Stimulated activated memory B cell treated with anti-CD40 and anti-IgM and Interleukin-4, amounts not matched to agents 10 μg/mL and 1 μg/mL and 100 μg/mL, for 72 hours (primary cell): ENCODE data around the gene HOXC6.
"Not testable (repeated sequence)": the region's sequence is repeated elsewhere in the genome, so short reads cannot be mapped to it uniquely, and the experiment has no call there.

Experiments used
- ATAC-seq: fragments of 150-1000 bp; cut with Tn5 transposase; 2 replicates; pipeline ENCODE4 v1.10.0; 2021
- H3K27ac Mint-ChIP-seq: one replicate; pipeline ENCODE4 v1.8.0; 2022; ENCODE audit warnings: mild to moderate bottlenecking, mixed read lengths
- H3K27me3 Mint-ChIP-seq: one replicate; pipeline ENCODE4 v1.8.0; 2022; ENCODE audit warnings: mixed read lengths
- H3K36me3 Mint-ChIP-seq: one replicate; pipeline ENCODE4 v1.8.0; 2022; ENCODE audit warnings: mixed read lengths
- H3K4me1 Mint-ChIP-seq: one replicate; pipeline ENCODE4 v1.8.0; 2022; ENCODE audit warnings: mixed read lengths
- H3K4me3 Mint-ChIP-seq: one replicate; pipeline ENCODE4 v1.8.0; 2022; ENCODE audit warnings: mild to moderate bottlenecking, moderate library complexity, mixed read lengths
- H3K9me3 Mint-ChIP-seq: one replicate; pipeline ENCODE4 v1.8.0; 2022; ENCODE audit warnings: mixed read lengths

The HOXC6 gene

GRCh38 chr12:54054742-54055194 lies 26.5 kb downstream of the HOXC6 start:
- Mint-ChIP-seq H3K27ac (peak overlapping the region; percentile 91), H3K9me3 (no peaks in the 10 kb centered on the region), H3K4me1 (peaks cover 60% of the 10 kb centered on the region), H3K4me3 (peak overlapping the region; percentile 94), H3K27me3 (peaks cover 44% of the 10 kb centered on the region), H3K36me3 (peaks cover 10% of the 10 kb centered on the region)
- ATAC-seq, result no peak

GRCh38 chr12:54055552-54055951 lies 27.3 kb downstream of the HOXC6 start:
- Mint-ChIP-seq H3K9me3 (no peaks in the 10 kb centered on the region), H3K36me3 (peaks cover 13% of the 10 kb centered on the region), H3K4me1 (peaks cover 53% of the 10 kb centered on the region), H3K27ac (no peak overlapping the region), H3K4me3 (no peak overlapping the region), H3K27me3 (peaks cover 41% of the 10 kb centered on the region)
- ATAC-seq, result no peak

- no peak overlapping the region for H3K27ac Mint-ChIP-seq
- peaks cover 48% of the 10 kb centered on the region for H3K4me1 Mint-ChIP-seq
- peaks cover 37% of the 10 kb centered on the region for H3K27me3 Mint-ChIP-seq
- H3K4me3 Mint-ChIP-seq, result no peak overlapping the region
- H3K9me3 Mint-ChIP-seq, result no peaks in the 10 kb centered on the region
- no peak for ATAC-seq
- peaks cover 13% of the 10 kb centered on the region for H3K36me3 Mint-ChIP-seq
These were observed 27.9 kb downstream of the HOXC6 start for GRCh38 chr12:54056110-54056509.

- Mint-ChIP-seq H3K4me3 (no peak overlapping the region), H3K36me3 (peaks cover 13% of the 10 kb centered on the region), H3K27me3 (peaks cover 32% of the 10 kb centered on the region), H3K27ac (no peak overlapping the region), H3K9me3 (no peaks in the 10 kb centered on the region), H3K4me1 (peaks cover 27% of the 10 kb centered on the region)
- ATAC-seq, result no peak
These were observed 30.0 kb downstream of the HOXC6 start for GRCh38 chr12:54058128-54058768.

GRCh38 chr12:54059668-54060067 lies 31.4 kb downstream of the HOXC6 start:
- ATAC-seq, result no peak
- Mint-ChIP-seq H3K27ac (no peak overlapping the region), H3K4me3 (no peak overlapping the region), H3K4me1 (peaks cover 22% of the 10 kb centered on the region), H3K9me3 (no peaks in the 10 kb centered on the region), H3K36me3 (peaks cover 13% of the 10 kb centered on the region), H3K27me3 (peaks cover 31% of the 10 kb centered on the region)

- ATAC-seq, result peak; percentile 36
- Mint-ChIP-seq H3K27ac (no peak overlapping the region), H3K36me3 (peaks cover 13% of the 10 kb centered on the region), H3K9me3 (no peaks in the 10 kb centered on the region), H3K4me1 (peaks cover 17% of the 10 kb centered on the region), H3K27me3 (peaks cover 30% of the 10 kb centered on the region), H3K4me3 (no peak overlapping the region)
These were observed 32.1 kb downstream of the HOXC6 start for GRCh38 chr12:54060174-54060974.

GRCh38 chr12:54060975-54061778 lies 32.9 kb downstream of the HOXC6 start:
- Mint-ChIP-seq H3K36me3 (peaks cover 13% of the 10 kb centered on the region), H3K4me3 (no peak overlapping the region), H3K27me3 (peaks cover 32% of the 10 kb centered on the region), H3K9me3 (no peaks in the 10 kb centered on the region), H3K4me1 (peaks cover 9% of the 10 kb centered on the region), H3K27ac (no peak overlapping the region)
- no peak for ATAC-seq

GRCh38 chr12:54065677-54066076 lies 37.4 kb downstream of the HOXC6 start:
- H3K27me3 Mint-ChIP-seq, result peaks cover 20% of the 10 kb centered on the region
- no peaks in the 10 kb centered on the region for H3K4me1 Mint-ChIP-seq
- H3K27ac Mint-ChIP-seq, result no peak overlapping the region

GRCh38 chr12:54066408-54066807 lies 38.2 kb downstream of the HOXC6 start:
- Mint-ChIP-seq H3K27me3 (peaks cover 20% of the 10 kb centered on the region), H3K9me3 (no peaks in the 10 kb centered on the region), H3K4me3 (no peak overlapping the region), H3K4me1 (no peaks in the 10 kb centered on the region), H3K27ac (no peak overlapping the region), H3K36me3 (no peaks in the 10 kb centered on the region)
- ATAC-seq, result no peak

More at GRCh38 chr12:54065677-54066076, 37.4 kb downstream of the HOXC6 start:
- Mint-ChIP-seq H3K4me3 (no peak overlapping the region), H3K36me3 (no peaks in the 10 kb centered on the region), H3K9me3 (no peaks in the 10 kb centered on the region)
- no peak for ATAC-seq

- H3K27me3 Mint-ChIP-seq, result peaks cover 10% of the 10 kb centered on the region
- no peaks in the 10 kb centered on the region for H3K4me1 Mint-ChIP-seq
- no peak overlapping the region for H3K4me3 Mint-ChIP-seq
- ATAC-seq, result no peak
- no peaks in the 10 kb centered on the region for H3K9me3 Mint-ChIP-seq
- no peaks in the 10 kb centered on the region for H3K36me3 Mint-ChIP-seq
- no peak overlapping the region for H3K27ac Mint-ChIP-seq
These were observed 40.3 kb downstream of the HOXC6 start for GRCh38 chr12:54068418-54069070.

- Mint-ChIP-seq H3K27me3 (no peaks in the 10 kb centered on the region), H3K27ac (no peak overlapping the region), H3K4me1 (no peaks in the 10 kb centered on the region), H3K9me3 (no peaks in the 10 kb centered on the region), H3K4me3 (no peak overlapping the region), H3K36me3 (no peaks in the 10 kb centered on the region)
- ATAC-seq, result no peak
These were observed 43.7 kb downstream of the HOXC6 start for GRCh38 chr12:54071942-54072341.

GRCh38 chr12:54074308-54074707 lies 46.1 kb downstream of the HOXC6 start:
- H3K4me1 Mint-ChIP-seq, result no peaks in the 10 kb centered on the region
- ATAC-seq, result no peak
- H3K27me3 Mint-ChIP-seq, result no peaks in the 10 kb centered on the region
- no peak overlapping the region for H3K4me3 Mint-ChIP-seq
- H3K9me3 Mint-ChIP-seq, result no peaks in the 10 kb centered on the region
- H3K36me3 Mint-ChIP-seq, result no peaks in the 10 kb centered on the region
- no peak overlapping the region for H3K27ac Mint-ChIP-seq

- no peak for ATAC-seq
- Mint-ChIP-seq H3K27ac (no peak overlapping the region), H3K4me3 (no peak overlapping the region), H3K9me3 (no peaks in the 10 kb centered on the region), H3K4me1 (peaks cover 4% of the 10 kb centered on the region), H3K36me3 (no peaks in the 10 kb centered on the region), H3K27me3 (no peaks in the 10 kb centered on the region)
These were observed 47.2 kb downstream of the HOXC6 start for GRCh38 chr12:54075409-54075808.

GRCh38 chr12:54075974-54076373 lies 47.7 kb downstream of the HOXC6 start:
- Mint-ChIP-seq H3K4me1 (peaks cover 9% of the 10 kb centered on the region), H3K9me3 (no peaks in the 10 kb centered on the region), H3K4me3 (no peak overlapping the region), H3K27ac (no peak overlapping the region), H3K36me3 (no peaks in the 10 kb centered on the region), H3K27me3 (no peaks in the 10 kb centered on the region)
- no peak for ATAC-seq

GRCh38 chr12:54077843-54078242 lies 49.6 kb downstream of the HOXC6 start:
- not testable (repeated sequence) for ATAC-seq, H3K36me3 Mint-ChIP-seq, H3K9me3 Mint-ChIP-seq, H3K27ac Mint-ChIP-seq, H3K4me3 Mint-ChIP-seq, H3K27me3 Mint-ChIP-seq
- H3K4me1 Mint-ChIP-seq, result peaks cover 25% of the 10 kb centered on the region
